GOT3 (cell line): ENCODE data around the gene ASB4.
A peak's percentile ranks its signal among the peaks of the same experiment; 100 is the strongest.

Experiments
- DNase-seq: peaks from one replicate; lab custom pipeline; 2025; ENCODE audit warnings: mixed read lengths; lab: John Stamatoyannopoulos, UW

ASB4 gene

GRCh38 chr7:95553939-95554338 is 68.2 kb downstream of the ASB4 start:
- DNase-seq, result no peak

- no peak for DNase-seq
These were observed 71.0 kb downstream of the ASB4 start for GRCh38 chr7:95556777-95557176.

- no peak for DNase-seq
These were observed 73.1 kb downstream of the ASB4 start for GRCh38 chr7:95558864-95559263.

DNA sequence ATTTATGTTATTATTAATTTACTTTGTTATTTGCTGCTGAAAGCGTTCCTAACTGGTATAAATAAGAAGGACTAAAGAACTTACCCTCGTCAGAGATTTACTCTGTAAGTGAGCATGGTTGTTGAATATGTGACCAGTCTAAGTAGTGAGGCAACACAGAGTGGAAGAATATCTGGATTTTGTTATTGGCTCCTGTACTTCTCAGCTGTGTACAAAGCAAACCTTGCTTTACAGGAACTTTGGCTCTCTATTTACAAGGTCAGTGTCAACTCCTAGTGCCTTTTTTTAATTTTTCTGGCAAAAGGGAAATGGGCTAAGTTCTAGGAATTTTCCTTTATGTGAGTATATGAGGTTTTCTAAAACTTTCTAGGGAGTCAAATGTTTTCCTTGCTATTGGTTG is 74.9 kb downstream of the ASB4 start:
- DNase-seq, result no peak

- no peak for DNase-seq
These were observed 84.0 kb downstream of the ASB4 start for GRCh38 chr7:95569720-95570119.

DNA sequence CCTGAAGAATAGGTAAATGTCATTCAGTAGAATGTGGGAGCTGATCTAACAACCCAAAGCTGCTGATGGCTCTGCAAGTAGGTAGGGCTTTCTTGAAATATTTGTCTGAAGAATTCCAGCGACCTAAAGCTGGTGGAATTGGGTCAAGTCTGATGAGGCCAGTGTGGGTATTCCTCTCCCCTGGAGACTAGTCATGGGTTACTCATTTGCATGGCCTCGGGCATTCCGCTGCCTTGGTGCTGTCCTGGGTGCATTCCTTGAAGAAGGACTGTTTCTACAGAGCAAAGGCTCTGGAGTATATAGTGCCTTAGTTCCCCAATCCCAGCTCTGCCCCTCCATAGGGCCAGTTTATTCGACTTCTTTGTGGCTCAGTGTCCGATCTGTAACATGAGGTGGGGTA is 91.4 kb downstream of the ASB4 start:
- DNase-seq, result peak; percentile 10

DNA sequence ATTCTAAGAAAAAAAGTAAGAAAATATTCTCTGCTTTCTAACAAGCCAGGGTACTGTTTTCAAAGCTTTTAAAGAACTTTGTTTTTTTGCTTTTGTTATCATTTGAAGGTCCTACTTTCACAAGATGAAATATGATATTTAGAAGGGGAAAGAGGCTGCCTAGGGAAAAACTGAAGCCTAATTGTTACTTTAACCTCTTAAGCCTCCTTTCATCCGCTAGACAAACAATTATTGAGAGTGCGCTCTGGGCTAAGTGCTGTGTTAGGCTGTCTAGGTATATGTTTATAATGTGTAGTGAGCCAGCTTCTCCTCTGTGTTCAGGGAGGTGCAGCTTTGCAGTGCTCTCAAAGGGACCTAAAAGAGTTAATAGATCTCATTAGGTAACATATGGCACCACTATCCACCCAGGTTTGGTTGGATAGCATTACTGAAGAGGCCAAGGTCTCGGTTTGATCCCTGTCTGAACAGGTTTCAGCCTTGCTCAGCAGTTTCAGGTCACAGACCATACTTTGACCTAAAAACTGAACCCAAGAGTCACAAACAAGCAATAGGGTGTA is 92.6 kb downstream of the ASB4 start:
- DNase-seq, result no peak

- no peak for DNase-seq
These were observed 93.6 kb downstream of the ASB4 start for GRCh38 chr7:95579318-95579717.

GRCh38 chr7:95581467-95581866 is 95.7 kb downstream of the ASB4 start:
- no peak for DNase-seq

- DNase-seq, result no peak
These were observed 97.0 kb downstream of the ASB4 start for GRCh38 chr7:95582578-95583293.

DNA sequence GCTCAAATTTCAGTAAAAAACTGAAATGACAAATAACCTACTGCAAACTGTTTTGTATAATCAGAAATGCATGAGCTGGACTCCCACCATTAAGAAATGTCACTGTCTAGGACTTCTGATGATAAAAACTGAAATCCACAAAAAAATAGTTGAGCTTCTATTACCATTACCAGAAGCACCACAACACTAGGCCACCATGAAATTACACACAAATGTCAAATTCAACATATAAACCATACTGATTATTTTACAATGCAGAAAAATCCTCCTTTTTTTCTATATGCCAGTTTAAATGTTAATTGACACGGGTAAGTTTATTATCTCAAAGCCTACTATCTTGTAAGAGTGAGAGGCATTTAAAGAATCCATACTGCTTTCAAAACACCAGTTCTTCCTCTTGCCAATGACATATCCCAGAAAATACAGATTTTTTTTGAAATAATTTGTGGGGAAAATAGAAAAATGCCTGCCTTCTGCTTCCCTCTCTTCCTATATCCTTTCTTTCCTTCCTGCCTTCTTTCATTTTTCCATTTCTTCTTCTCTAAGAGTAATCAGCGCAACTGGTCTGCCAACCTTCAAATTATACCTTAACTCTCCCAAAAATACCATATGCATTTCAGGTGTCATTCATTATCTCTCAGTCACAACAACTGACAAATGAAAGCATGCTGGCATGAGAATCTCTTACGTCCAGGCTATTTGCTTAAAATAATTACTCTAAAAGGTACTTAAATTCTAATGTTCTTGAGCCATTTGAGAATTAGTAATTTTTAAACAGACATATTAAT is 98.3 kb downstream of the ASB4 start:
- DNase-seq, result no peak

GRCh38 chr7:95584769-95585425 is 99.2 kb downstream of the ASB4 start:
- no peak for DNase-seq

- DNase-seq, result no peak
These were observed 99.7 kb downstream of the ASB4 start for GRCh38 chr7:95585426-95585789.

DNA sequence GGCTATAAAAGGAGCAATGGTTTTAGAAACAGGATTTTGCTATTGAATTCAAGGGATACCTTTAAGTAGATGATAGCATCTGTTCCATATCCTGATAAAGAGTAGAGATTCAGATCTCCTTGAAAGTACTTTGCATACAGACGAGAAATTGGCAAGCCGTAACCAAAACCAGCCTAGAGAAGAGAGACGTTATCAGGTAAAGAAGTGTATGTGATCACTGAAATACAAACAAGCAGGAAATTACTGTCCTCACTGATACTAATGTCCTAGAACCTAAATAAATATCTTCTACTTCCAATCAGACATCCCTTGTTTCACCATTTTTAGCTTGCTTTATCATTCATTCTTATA is 101.2 kb downstream of the ASB4 start:
- no peak for DNase-seq

DNA sequence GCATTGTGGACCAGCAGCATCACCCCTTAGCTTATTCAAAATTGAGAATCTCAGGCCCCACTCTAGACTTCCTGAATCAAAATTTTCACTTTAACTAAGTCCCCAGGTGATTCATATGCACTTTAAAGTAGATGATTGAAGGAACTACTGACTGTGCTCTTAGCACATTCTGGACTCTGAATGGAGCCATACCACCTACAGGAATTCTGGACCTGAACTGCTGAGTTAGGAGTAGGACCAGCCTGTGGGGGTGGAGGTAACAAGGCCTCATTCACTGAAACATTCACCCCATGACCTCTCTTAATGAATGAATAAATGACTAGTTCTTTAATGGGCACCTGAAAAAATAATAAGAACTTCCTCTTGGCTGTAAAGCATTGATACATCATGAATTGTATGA is 103.3 kb downstream of the ASB4 start:
- no peak for DNase-seq

GRCh38 chr7:95589766-95590165 is 104.0 kb downstream of the ASB4 start:
- DNase-seq, result no peak
